Measurements from ENCODE around the gene PARD3B.

PARD3B gene

GRCh38 chr2:205405194-205405593 is 859.9 kb downstream of the PARD3B start:
- TF ChIP-seq POLR2A (IDR thresholded peaks at IDR 0.05; ENCODE audit: extremely low read depth, insufficient read length) (no peak), MAX (IDR thresholded peaks at IDR 0.05; ENCODE audit: low read depth, low read length) (no peak), MYC (IDR thresholded peaks at IDR 0.05; ENCODE audit: low read depth, low read length) (no peak), CTCF (IDR thresholded peaks at IDR 0.05; ENCODE audit: low read depth, low read length) (no peak)
- DNase-seq (ENCODE audit: low read depth) = no peak
- no peak overlapping the region for H3K4me3 ChIP-seq (ENCODE audit: low read depth, low read length)

- no peak overlapping the region for H3K4me3 ChIP-seq (ENCODE audit: low read depth, low read length)
- no peak for DNase-seq (ENCODE audit: low read depth)
- no peak for TF ChIP-seq MAX (IDR thresholded peaks at IDR 0.05; ENCODE audit: low read depth, low read length)
- no peak for TF ChIP-seq POLR2A (IDR thresholded peaks at IDR 0.05; ENCODE audit: extremely low read depth, insufficient read length)
- TF ChIP-seq MYC (IDR thresholded peaks at IDR 0.05; ENCODE audit: low read depth, low read length) = no peak
- no peak for TF ChIP-seq CTCF (IDR thresholded peaks at IDR 0.05; ENCODE audit: low read depth, low read length)
Observed at GRCh38 chr2:205405752-205406151, 860.5 kb downstream of the PARD3B start.

GRCh38 chr2:205407984-205408383 is 862.7 kb downstream of the PARD3B start:
- TF ChIP-seq CTCF (IDR thresholded peaks at IDR 0.05; ENCODE audit: low read depth, low read length) (no peak), MAX (IDR thresholded peaks at IDR 0.05; ENCODE audit: low read depth, low read length) (no peak), MYC (IDR thresholded peaks at IDR 0.05; ENCODE audit: low read depth, low read length) (no peak), POLR2A (IDR thresholded peaks at IDR 0.05; ENCODE audit: extremely low read depth, insufficient read length) (no peak)
- no peak overlapping the region for H3K4me3 ChIP-seq (ENCODE audit: low read depth, low read length)
- no peak for DNase-seq (ENCODE audit: low read depth)

GRCh38 chr2:205408696-205409095 is 863.4 kb downstream of the PARD3B start:
- TF ChIP-seq POLR2A (IDR thresholded peaks at IDR 0.05; ENCODE audit: extremely low read depth, insufficient read length) = no peak
- no peak for TF ChIP-seq MYC (IDR thresholded peaks at IDR 0.05; ENCODE audit: low read depth, low read length)
- H3K4me3 ChIP-seq (ENCODE audit: low read depth, low read length) = no peak overlapping the region
- DNase-seq (ENCODE audit: low read depth) = no peak

- DNase-seq (ENCODE audit: low read depth) = no peak
- no peak overlapping the region for H3K4me3 ChIP-seq (ENCODE audit: low read depth, low read length)
- TF ChIP-seq MYC (IDR thresholded peaks at IDR 0.05; ENCODE audit: low read depth, low read length) (no peak), POLR2A (IDR thresholded peaks at IDR 0.05; ENCODE audit: extremely low read depth, insufficient read length) (no peak), MAX (IDR thresholded peaks at IDR 0.05; ENCODE audit: low read depth, low read length) (no peak), CTCF (IDR thresholded peaks at IDR 0.05; ENCODE audit: low read depth, low read length) (no peak)
Observed at GRCh38 chr2:205409411-205409810, 864.1 kb downstream of the PARD3B start.

- TF ChIP-seq POLR2A (IDR thresholded peaks at IDR 0.05; ENCODE audit: extremely low read depth, insufficient read length) (no peak), CTCF (IDR thresholded peaks at IDR 0.05; ENCODE audit: low read depth, low read length) (no peak), MYC (IDR thresholded peaks at IDR 0.05; ENCODE audit: low read depth, low read length) (no peak), MAX (IDR thresholded peaks at IDR 0.05; ENCODE audit: low read depth, low read length) (no peak)
- no peak for DNase-seq (ENCODE audit: low read depth)
- no peak overlapping the region for H3K4me3 ChIP-seq (ENCODE audit: low read depth, low read length)
Observed at GRCh38 chr2:205411558-205411957, 866.3 kb downstream of the PARD3B start.
